ENCODE measurements around the gene CRTC1.

The CRTC1 gene

DNA sequence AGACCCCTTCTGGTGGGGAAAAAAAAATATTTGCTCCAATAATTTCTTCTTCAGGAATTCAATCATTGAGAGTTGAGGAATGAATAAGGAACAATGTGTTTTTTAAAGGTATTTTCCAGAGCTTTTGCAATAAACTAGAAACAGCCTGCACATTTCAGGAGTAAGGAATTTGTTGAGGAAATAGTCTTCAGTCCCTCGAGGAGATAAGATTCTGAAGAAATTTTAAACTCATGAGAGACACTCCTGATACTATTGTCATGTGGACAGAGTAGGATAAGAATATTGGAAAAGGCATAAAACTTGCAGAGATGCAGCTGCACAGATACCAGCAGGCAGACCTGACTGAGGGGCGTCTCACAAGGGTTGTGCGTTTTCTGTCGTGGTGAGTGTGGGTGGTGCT, 71.0 kb downstream of the CRTC1 start:
- Histone ChIP-seq H3F3A (ENCODE audit: control insufficient read depth, insufficient read depth) (no peaks in the 10 kb centered on the region), H3K4me2 (ENCODE audit: low read length) (no peak overlapping the region), H3K9me3 (ENCODE audit: control insufficient read depth, insufficient read depth, low read length) (no peaks in the 10 kb centered on the region), H3K36me3 (ENCODE audit: control insufficient read depth, low read length) (no peaks in the 10 kb centered on the region), H3K79me2 (ENCODE audit: control insufficient read depth, low read length) (no peaks in the 10 kb centered on the region), H4K20me1 (ENCODE audit: control insufficient read depth, insufficient read depth, low read depth, low read length) (no peaks in the 10 kb centered on the region), H3K27ac (ENCODE audit: low read depth, low read length) (no peak overlapping the region), H3K27me3 (ENCODE audit: control insufficient read depth, low read length) (no peaks in the 10 kb centered on the region), H3K4me3 (ENCODE audit: low read length) (no peak overlapping the region), H3K4me1 (ENCODE audit: control insufficient read depth, low read length) (no peaks in the 10 kb centered on the region), H3K9me2 (replicated peaks; ENCODE audit: control insufficient read depth, low read length) (no peaks in the 10 kb centered on the region)
- TF ChIP-seq EZH2phosphoT487 (IDR thresholded peaks at IDR 0.05; ENCODE audit: borderline replicate concordance, low read length), result no peak
- TF ChIP-seq, protein P1, sequence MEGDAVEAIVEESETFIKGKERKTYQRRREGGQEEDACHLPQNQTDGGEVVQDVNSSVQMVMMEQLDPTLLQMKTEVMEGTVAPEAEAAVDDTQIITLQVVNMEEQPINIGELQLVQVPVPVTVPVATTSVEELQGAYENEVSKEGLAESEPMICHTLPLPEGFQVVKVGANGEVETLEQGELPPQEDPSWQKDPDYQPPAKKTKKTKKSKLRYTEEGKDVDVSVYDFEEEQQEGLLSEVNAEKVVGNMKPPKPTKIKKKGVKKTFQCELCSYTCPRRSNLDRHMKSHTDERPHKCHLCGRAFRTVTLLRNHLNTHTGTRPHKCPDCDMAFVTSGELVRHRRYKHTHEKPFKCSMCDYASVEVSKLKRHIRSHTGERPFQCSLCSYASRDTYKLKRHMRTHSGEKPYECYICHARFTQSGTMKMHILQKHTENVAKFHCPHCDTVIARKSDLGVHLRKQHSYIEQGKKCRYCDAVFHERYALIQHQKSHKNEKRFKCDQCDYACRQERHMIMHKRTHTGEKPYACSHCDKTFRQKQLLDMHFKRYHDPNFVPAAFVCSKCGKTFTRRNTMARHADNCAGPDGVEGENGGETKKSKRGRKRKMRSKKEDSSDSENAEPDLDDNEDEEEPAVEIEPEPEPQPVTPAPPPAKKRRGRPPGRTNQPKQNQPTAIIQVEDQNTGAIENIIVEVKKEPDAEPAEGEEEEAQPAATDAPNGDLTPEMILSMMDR (IDR thresholded peaks at IDR 0.05; ENCODE audit: low read depth, low read length, poor library complexity, severe bottlenecking), result no peak

DNA sequence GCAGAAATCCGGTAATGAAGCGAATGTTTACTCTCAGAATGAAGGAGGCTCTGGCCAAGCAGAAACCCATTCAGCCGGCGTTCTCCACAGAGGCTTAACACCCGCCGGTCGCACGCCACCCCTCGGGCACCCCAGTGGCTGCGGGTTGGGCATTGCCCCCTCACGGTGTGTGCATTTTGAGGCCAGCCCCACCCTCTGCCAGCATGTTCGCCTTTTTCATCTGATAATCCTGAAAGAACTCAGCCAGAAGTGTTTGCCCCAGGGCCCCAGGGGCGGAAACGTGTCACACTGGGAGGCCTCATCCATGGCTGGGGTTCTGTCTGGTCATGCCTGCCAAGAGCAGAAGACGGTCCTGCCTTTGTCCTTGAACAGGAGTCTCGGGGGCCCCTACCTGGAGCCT, 73.4 kb downstream of the CRTC1 start:
- no peaks in the 10 kb centered on the region for H3K36me3 ChIP-seq (ENCODE audit: control insufficient read depth, low read length)
- H3F3A ChIP-seq (ENCODE audit: control insufficient read depth, insufficient read depth), result no peaks in the 10 kb centered on the region
- TF ChIP-seq, protein P1 (IDR thresholded peaks at IDR 0.05; ENCODE audit: low read depth, low read length, poor library complexity, severe bottlenecking), result no peak
- no peak for TF ChIP-seq EZH2phosphoT487 (IDR thresholded peaks at IDR 0.05; ENCODE audit: borderline replicate concordance, low read length)
- no peaks in the 10 kb centered on the region for H4K20me1 ChIP-seq (ENCODE audit: control insufficient read depth, insufficient read depth, low read depth, low read length)
- no peaks in the 10 kb centered on the region for H3K4me1 ChIP-seq (ENCODE audit: control insufficient read depth, low read length)
- H3K4me2 ChIP-seq (ENCODE audit: low read length), result no peak overlapping the region
- H3K27me3 ChIP-seq (ENCODE audit: control insufficient read depth, low read length), result no peaks in the 10 kb centered on the region
- H3K9me2 ChIP-seq (replicated peaks; ENCODE audit: control insufficient read depth, low read length), result no peaks in the 10 kb centered on the region
- H3K9me3 ChIP-seq (ENCODE audit: control insufficient read depth, insufficient read depth, low read length), result no peaks in the 10 kb centered on the region
- H3K4me3 ChIP-seq (ENCODE audit: low read length), result no peak overlapping the region
- H3K27ac ChIP-seq (ENCODE audit: low read depth, low read length), result no peak overlapping the region
- H3K79me2 ChIP-seq (ENCODE audit: control insufficient read depth, low read length), result no peaks in the 10 kb centered on the region

DNA sequence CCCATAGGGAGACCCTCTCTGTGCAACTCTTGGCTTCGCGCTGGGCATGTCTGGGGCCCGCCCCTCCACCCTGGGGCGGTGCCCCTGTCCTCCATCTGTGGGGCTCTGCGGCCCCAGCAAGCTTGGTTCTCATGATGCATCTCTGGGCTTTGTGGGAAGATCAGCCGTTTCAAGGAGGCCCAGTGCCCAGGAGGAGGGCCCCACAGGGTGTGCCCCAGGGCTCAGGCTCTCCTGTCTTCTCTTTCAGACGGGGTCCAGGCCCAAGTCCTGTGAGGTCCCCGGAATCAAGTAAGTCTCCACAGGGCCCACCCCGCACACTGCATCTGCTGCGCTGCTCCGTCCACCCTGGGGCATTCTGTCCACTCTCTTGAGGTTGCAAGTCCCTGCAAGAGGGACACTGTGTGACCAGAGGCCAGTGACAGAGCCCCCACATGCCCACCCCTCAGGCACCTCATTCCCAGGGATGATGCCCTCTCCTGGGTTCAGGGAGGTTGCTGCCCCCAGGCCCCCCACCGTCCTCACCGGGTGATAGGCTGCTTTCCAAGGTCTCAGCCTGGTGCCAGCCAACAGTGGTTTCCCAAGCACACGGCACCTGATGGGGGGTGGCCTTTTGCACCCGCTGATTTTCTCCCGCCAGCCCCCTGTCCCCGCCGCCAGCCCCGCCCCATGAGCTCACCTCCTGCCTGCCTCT, 76.0 kb downstream of the CRTC1 start:
- no peaks in the 10 kb centered on the region for H3K36me3 ChIP-seq (ENCODE audit: control insufficient read depth, low read length)
- H3K9me3 ChIP-seq (ENCODE audit: control insufficient read depth, insufficient read depth, low read length), result no peaks in the 10 kb centered on the region
- H3K9me2 ChIP-seq (replicated peaks; ENCODE audit: control insufficient read depth, low read length), result no peaks in the 10 kb centered on the region
- no peaks in the 10 kb centered on the region for H4K20me1 ChIP-seq (ENCODE audit: control insufficient read depth, insufficient read depth, low read depth, low read length)
- H3K27me3 ChIP-seq (ENCODE audit: control insufficient read depth, low read length), result no peaks in the 10 kb centered on the region
- TF ChIP-seq EZH2phosphoT487 (IDR thresholded peaks at IDR 0.05; ENCODE audit: borderline replicate concordance, low read length), result no peak
- TF ChIP-seq, protein P1 (IDR thresholded peaks at IDR 0.05; ENCODE audit: low read depth, low read length, poor library complexity, severe bottlenecking), result no peak
- no peak overlapping the region for H3K27ac ChIP-seq (ENCODE audit: low read depth, low read length)
- H3K4me3 ChIP-seq (ENCODE audit: low read length), result no peak overlapping the region
- H3K4me2 ChIP-seq (ENCODE audit: low read length), result no peak overlapping the region
- no peaks in the 10 kb centered on the region for H3K4me1 ChIP-seq (ENCODE audit: control insufficient read depth, low read length)
- no peaks in the 10 kb centered on the region for H3K79me2 ChIP-seq (ENCODE audit: control insufficient read depth, low read length)
- no peaks in the 10 kb centered on the region for H3F3A ChIP-seq (ENCODE audit: control insufficient read depth, insufficient read depth)

Data from DOHH2 (cell line).